ENCODE results near the gene CTSE. TPM values are rescaled to one million over a fixed set of nuclear protein-coding genes. Genes with fewer than 3 reads are reported as not detected.

CTSE gene
- total RNA-seq, result not detected in 2 replicates

DNA sequence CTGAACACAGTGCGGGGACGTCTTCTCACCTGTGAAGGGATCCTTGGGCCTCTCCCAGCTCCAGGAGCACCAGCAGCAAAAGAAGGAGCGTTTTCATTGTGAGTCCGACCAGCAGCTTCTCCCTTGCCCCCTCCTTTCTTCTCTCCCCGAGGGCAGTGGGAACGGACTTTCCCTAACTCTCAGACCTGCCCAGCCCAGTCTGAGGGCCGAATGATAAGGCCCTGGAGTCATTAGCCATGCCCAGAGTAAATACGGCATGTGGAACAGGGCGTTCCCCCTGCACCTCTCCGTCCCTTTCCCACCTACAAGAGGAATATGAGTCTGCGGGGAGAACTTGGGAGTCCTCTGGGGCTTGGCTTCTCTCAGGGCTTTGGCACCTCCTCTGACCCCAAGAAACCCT lies at the start of gene CTSE:
Gene CTSE (minus strand): TSS at position 201 of the 400 bp plus-strand sequence. CDS start 104 bp downstream, at position 97.

DNA sequence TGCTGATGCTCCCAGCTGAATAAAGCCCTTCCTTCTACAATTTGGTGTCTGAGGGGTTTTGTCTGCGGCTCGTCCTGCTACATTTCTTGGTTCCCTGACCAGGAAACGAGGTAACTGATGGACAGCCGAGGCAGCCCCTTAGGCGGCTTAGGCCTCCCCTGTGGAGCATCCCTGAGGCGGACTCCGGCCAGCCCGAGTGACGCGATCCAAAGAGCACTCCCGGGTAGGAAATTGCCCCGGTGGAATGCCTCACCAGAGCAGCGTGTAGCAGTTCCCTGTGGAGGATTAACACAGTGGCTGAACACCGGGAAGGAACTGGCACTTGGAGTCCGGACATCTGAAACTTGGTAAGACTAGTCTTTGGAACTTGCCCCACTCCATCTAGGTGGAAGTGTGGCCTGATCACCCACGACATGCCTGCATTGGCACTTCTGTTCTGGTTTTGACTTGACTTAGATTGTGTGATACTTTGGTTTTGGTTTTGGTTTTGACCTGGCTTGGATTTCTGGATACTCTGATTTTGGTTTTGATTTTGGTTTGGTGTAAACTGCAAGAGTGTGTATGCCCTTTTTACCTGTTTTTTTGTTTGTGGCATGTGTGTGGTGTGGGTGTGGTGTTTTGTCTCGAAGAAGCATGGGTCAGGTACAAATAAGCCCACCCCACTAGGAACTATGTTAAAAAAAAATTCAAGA lies 29.4 kb upstream of the CTSE start, which contains the start of gene RHEX:
Gene RHEX (plus strand): TSS at position 255 of the 692 bp plus-strand sequence. CDS start 44,656 bp downstream, outside the sequence.

DNA sequence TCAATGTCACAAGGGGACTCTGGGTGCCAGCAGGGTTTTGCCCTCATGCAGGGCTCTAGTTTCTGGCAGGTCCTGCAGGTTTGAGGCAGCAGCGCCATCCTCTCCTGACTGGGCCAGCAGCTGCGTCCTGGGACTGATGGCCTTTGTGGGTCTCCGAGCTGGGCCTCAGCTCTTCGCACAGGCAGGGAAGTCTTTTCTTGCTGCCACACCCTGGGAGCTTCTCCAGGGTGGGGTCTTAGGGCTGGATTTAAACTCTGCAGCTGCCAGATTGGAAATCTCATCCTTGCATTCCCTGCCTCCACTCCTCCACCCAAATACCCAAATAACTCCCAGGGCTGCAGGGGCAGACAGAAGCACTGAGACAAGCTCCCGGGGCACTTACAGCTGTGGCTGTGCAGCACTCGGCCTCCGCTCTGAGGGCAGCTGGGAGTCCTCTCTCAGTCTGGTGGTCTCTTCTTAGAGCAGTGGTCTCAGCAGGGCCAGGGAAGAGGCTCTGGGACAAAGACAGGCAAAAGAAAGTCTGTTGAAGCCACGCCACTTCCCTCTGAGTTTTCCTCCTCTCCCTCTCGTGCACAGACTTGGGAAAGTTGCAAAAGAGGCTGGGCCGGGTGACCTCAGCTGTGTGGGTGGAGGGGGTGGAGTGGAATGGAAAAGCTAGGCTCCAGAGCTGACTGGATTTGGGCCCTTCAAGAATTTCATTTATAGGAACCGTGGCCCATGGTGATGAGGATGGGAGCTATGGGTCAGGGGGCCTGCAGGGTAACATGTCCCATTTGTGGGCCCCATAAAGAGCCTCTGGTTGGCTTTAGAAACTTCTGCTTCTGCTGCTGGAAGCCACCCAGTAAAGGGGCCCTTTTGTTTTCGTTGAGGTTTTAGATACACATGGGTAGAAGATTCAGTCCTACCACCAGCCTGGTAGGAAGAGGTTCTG lies 20.6 kb downstream of the CTSE start, which contains the start of gene RAB7B:
Gene RAB7B (minus strand): TSS at position 525 of the 931 bp plus-strand sequence. CDS start 9,260 bp downstream, outside the sequence.

Other genes starting within 250 kb of the CTSE start
- 33.3 and 41.9 TPM in 2 replicates for gene RAB29, start 248.4 kb downstream of the CTSE start, total RNA-seq
- gene SLC41A1, start 210.7 kb downstream of the CTSE start, total RNA-seq, result 14.9 and 17.8 TPM in 2 replicates
- gene PM20D1, start 173.8 kb downstream of the CTSE start, total RNA-seq, result not detected in 2 replicates
- gene SLC26A9, start 80.4 kb downstream of the CTSE start, total RNA-seq, result not detected in 2 replicates
- 7.5 and 8.6 TPM in 2 replicates for gene RAB7B, start 20.5 kb downstream of the CTSE start, total RNA-seq
- not detected in 2 replicates for gene RHEX, start 29.3 kb upstream of the CTSE start, total RNA-seq
- gene AVPR1B, start 93.5 kb upstream of the CTSE start, total RNA-seq, result not detected in 2 replicates
- 3.5 and 4.4 TPM in 2 replicates for gene FAM72A, start 178.9 kb upstream of the CTSE start, total RNA-seq
- gene SRGAP2, start 179.6 kb upstream of the CTSE start, total RNA-seq, result 44.3 and 64.8 TPM in 2 replicates

Data from aortic smooth muscle cell (primary cell).